ENCODE results near the gene C6orf132. TPM values are rescaled to one million over a fixed set of nuclear protein-coding genes. Genes with fewer than 3 reads are reported as not detected.

C6orf132 gene
- polyA plus RNA-seq, 2 donors, result 150 to 357 TPM

- peaks cover 4 to 6% of the 10 kb centered on the region in 2 donors for H3K4me1 ChIP-seq (ENCODE audit: control insufficient read depth in 2 of 2, insufficient read depth in 2 of 2, low read length in 1 of 2)
- no peak overlapping the region for H3K4me3 ChIP-seq (ENCODE audit: low read depth in 1 of 2, low read length in 2 of 2)
- no peaks in the 10 kb centered on the region for H3K27me3 ChIP-seq (ENCODE audit: control insufficient read depth in 1 of 2, insufficient read depth in 2 of 2, low read length in 2 of 2)
- H3K9me3 ChIP-seq (ENCODE audit: control insufficient read depth in 2 of 2, insufficient read depth in 1 of 2, low read depth in 1 of 2, low read length in 1 of 2), result peaks cover 0 to 2% of the 10 kb centered on the region in 2 donors
- peak overlapping the region; percentile 40 to 90 for H3K27ac ChIP-seq (ENCODE audit: low read depth in 2 of 2, low read length in 1 of 2)
- H3K36me3 ChIP-seq (ENCODE audit: control insufficient read depth in 2 of 2, insufficient read depth in 2 of 2, low read length in 1 of 2), result peaks cover 0 to 7% of the 10 kb centered on the region in 2 donors
- WGBS, 2 donors, result 51 to 56% methylated on average over 5 of the region's 5 CpGs
Observed at GRCh38 chr6:42113936-42114636, 28.3 kb downstream of the C6orf132 start.

GRCh38 chr6:42112351-42112750 lies 30.1 kb downstream of the C6orf132 start:
- Histone ChIP-seq H3K9me3 (ENCODE audit: control insufficient read depth in 2 of 2, insufficient read depth in 1 of 2, low read depth in 1 of 2, low read length in 1 of 2) (peaks cover 0 to 2% of the 10 kb centered on the region in 2 donors), H3K36me3 (ENCODE audit: control insufficient read depth in 2 of 2, insufficient read depth in 2 of 2, low read length in 1 of 2) (peaks cover 0 to 16% of the 10 kb centered on the region in 2 donors), H3K4me1 (ENCODE audit: control insufficient read depth in 2 of 2, insufficient read depth in 2 of 2, low read length in 1 of 2) (no peaks in the 10 kb centered on the region), H3K4me3 (ENCODE audit: low read depth in 1 of 2, low read length in 2 of 2) (no peak overlapping the region), H3K27ac (ENCODE audit: low read depth in 2 of 2, low read length in 1 of 2) (no peak overlapping the region), H3K27me3 (ENCODE audit: control insufficient read depth in 1 of 2, insufficient read depth in 2 of 2, low read length in 2 of 2) (no peaks in the 10 kb centered on the region)
- whole genome bisulfite sequencing, 2 donors, result 95 to 100% methylated on average over 1 of the region's 1 CpG

DNA sequence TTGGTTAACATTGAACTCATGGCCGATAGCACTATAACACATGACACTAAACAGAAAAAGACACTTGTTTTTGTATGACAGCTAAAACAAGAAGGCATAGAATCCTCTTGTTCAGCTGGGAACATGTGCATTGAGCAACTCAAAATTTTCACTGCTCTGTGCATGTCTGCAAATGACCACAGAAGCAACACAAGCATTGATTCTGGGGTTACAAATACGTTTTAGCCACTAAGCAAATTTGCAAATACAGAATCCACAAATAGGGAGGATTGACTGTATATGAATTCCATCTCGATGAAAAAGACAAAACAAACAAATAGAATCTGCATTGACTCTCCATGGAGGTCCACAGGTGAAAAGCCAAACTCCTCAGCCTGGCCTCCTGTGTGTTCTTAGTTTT lies 31.7 kb downstream of the C6orf132 start:
- Histone ChIP-seq H3K4me3 (ENCODE audit: low read depth in 1 of 2, low read length in 2 of 2) (no peak overlapping the region), H3K27ac (ENCODE audit: low read depth in 2 of 2, low read length in 1 of 2) (no peak overlapping the region), H3K9me3 (ENCODE audit: control insufficient read depth in 2 of 2, insufficient read depth in 1 of 2, low read depth in 1 of 2, low read length in 1 of 2) (peaks cover 0 to 2% of the 10 kb centered on the region in 2 donors), H3K27me3 (ENCODE audit: control insufficient read depth in 1 of 2, insufficient read depth in 2 of 2, low read length in 2 of 2) (no peaks in the 10 kb centered on the region), H3K36me3 (ENCODE audit: control insufficient read depth in 2 of 2, insufficient read depth in 2 of 2, low read length in 1 of 2) (peaks cover 0 to 24% of the 10 kb centered on the region in 2 donors), H3K4me1 (ENCODE audit: control insufficient read depth in 2 of 2, insufficient read depth in 2 of 2, low read length in 1 of 2) (no peaks in the 10 kb centered on the region)
- 75 to 85% methylated on average over 3 of the region's 3 CpGs for WGBS, 2 donors

DNA sequence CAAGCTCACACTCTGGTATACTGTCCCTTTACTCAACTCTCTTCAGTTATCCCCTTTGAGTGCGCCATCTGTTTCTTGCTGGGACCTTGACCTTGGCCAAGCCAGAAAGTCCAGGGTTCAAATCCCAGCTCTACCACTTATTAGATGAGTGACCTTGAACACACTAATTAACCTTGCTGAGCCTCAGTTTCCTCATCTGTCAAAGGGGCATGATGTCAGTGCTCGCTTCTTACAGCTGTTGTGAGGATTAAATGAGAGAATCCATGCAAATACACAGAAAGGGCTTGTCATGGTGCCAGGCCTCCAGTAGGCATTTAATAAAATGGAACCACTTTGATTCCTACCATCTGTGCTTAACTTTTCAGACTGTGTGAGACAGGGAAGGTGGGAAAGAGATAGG lies 34.3 kb downstream of the C6orf132 start:
- Histone ChIP-seq H3K27ac (ENCODE audit: low read depth in 2 of 2, low read length in 1 of 2) (no peak overlapping the region), H3K4me1 (ENCODE audit: control insufficient read depth in 2 of 2, insufficient read depth in 2 of 2, low read length in 1 of 2) (peaks cover 2 to 7% of the 10 kb centered on the region in 2 donors), H3K27me3 (ENCODE audit: control insufficient read depth in 1 of 2, insufficient read depth in 2 of 2, low read length in 2 of 2) (no peaks in the 10 kb centered on the region), H3K9me3 (ENCODE audit: control insufficient read depth in 2 of 2, insufficient read depth in 1 of 2, low read depth in 1 of 2, low read length in 1 of 2) (peaks cover 0 to 2% of the 10 kb centered on the region in 2 donors), H3K36me3 (ENCODE audit: control insufficient read depth in 2 of 2, insufficient read depth in 2 of 2, low read length in 1 of 2) (peaks cover 3 to 40% of the 10 kb centered on the region in 2 donors), H3K4me3 (ENCODE audit: low read depth in 1 of 2, low read length in 2 of 2) (no peak overlapping the region)
- WGBS, 2 donors, result 94 to 96% methylated on average over 2 of the region's 2 CpGs

GRCh38 chr6:42106112-42107023 lies 36.1 kb downstream of the C6orf132 start:
- peaks cover 2 to 12% of the 10 kb centered on the region in 2 donors for H3K4me1 ChIP-seq (ENCODE audit: control insufficient read depth in 2 of 2, insufficient read depth in 2 of 2, low read length in 1 of 2)

GRCh38 chr6:42105709-42106108 lies 36.7 kb downstream of the C6orf132 start:
- peaks cover 0 to 2% of the 10 kb centered on the region in 2 donors for H3K9me3 ChIP-seq (ENCODE audit: control insufficient read depth in 2 of 2, insufficient read depth in 1 of 2, low read depth in 1 of 2, low read length in 1 of 2)
- H3K27me3 ChIP-seq (ENCODE audit: control insufficient read depth in 1 of 2, insufficient read depth in 2 of 2, low read length in 2 of 2), result no peaks in the 10 kb centered on the region
- H3K27ac ChIP-seq (ENCODE audit: low read depth in 2 of 2, low read length in 1 of 2), result no peak overlapping the region
- peaks cover 2 to 12% of the 10 kb centered on the region in 2 donors for H3K4me1 ChIP-seq (ENCODE audit: control insufficient read depth in 2 of 2, insufficient read depth in 2 of 2, low read length in 1 of 2)
- no peak overlapping the region for H3K4me3 ChIP-seq (ENCODE audit: low read depth in 1 of 2, low read length in 2 of 2)
- WGBS, 2 donors, result 56 to 68% methylated on average over 1 of the region's 1 CpG
- H3K36me3 ChIP-seq (ENCODE audit: control insufficient read depth in 2 of 2, insufficient read depth in 2 of 2, low read length in 1 of 2), result peaks cover 3 to 45% of the 10 kb centered on the region in 2 donors

More at GRCh38 chr6:42106112-42107023, 36.1 kb downstream of the C6orf132 start:
- no peak overlapping the region for H3K4me3 ChIP-seq (ENCODE audit: low read depth in 1 of 2, low read length in 2 of 2)
- no peak overlapping the region for H3K27ac ChIP-seq (ENCODE audit: low read depth in 2 of 2, low read length in 1 of 2)
- no peaks in the 10 kb centered on the region for H3K27me3 ChIP-seq (ENCODE audit: control insufficient read depth in 1 of 2, insufficient read depth in 2 of 2, low read length in 2 of 2)
- WGBS, 2 donors, result 76 to 81% methylated on average over 17 to 19 of the region's 19 CpGs
- H3K36me3 ChIP-seq (ENCODE audit: control insufficient read depth in 2 of 2, insufficient read depth in 2 of 2, low read length in 1 of 2), result peaks cover 3 to 45% of the 10 kb centered on the region in 2 donors
- peaks cover 0 to 2% of the 10 kb centered on the region in 2 donors for H3K9me3 ChIP-seq (ENCODE audit: control insufficient read depth in 2 of 2, insufficient read depth in 1 of 2, low read depth in 1 of 2, low read length in 1 of 2)

DNA sequence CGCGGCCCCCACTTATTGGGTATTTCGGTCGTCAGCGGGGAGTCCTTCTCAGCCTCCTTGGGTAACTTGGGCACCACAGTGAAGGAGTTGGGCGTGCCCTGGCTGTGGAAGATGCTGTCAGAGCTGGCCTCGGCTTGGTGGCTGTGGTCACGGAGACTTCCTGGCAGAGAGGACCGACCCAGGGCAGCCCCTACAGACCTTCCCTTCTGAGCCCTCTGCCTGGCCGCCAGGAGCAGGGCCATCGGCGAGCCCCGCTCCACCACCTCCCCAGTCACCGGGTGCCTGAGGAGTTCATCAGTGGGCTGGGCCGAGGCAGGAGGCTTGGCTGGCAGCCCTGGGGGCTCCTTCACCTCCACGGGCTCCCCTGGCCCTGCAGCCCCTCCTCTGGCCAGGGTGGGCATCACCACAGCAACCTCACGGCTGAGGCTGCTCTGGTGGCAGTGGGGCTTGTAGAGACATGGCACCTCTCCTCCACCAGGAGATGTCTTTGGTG lies 37.2 kb downstream of the C6orf132 start:
- Histone ChIP-seq H3K4me3 (ENCODE audit: low read depth in 1 of 2, low read length in 2 of 2) (no peak overlapping the region), H3K4me1 (ENCODE audit: control insufficient read depth in 2 of 2, insufficient read depth in 2 of 2, low read length in 1 of 2) (peaks cover 2 to 14% of the 10 kb centered on the region in 2 donors), H3K9me3 (ENCODE audit: control insufficient read depth in 2 of 2, insufficient read depth in 1 of 2, low read depth in 1 of 2, low read length in 1 of 2) (peaks cover 0 to 2% of the 10 kb centered on the region in 2 donors), H3K27ac (ENCODE audit: low read depth in 2 of 2, low read length in 1 of 2) (peak overlapping the region in 1 of 2 donors; percentile 28), H3K27me3 (ENCODE audit: control insufficient read depth in 1 of 2, insufficient read depth in 2 of 2, low read length in 2 of 2) (no peaks in the 10 kb centered on the region), H3K36me3 (ENCODE audit: control insufficient read depth in 2 of 2, insufficient read depth in 2 of 2, low read length in 1 of 2) (peaks cover 3 to 45% of the 10 kb centered on the region in 2 donors)
- WGBS, 2 donors, result 83 to 89% methylated on average over 14 to 17 of the region's 17 CpGs

DNA sequence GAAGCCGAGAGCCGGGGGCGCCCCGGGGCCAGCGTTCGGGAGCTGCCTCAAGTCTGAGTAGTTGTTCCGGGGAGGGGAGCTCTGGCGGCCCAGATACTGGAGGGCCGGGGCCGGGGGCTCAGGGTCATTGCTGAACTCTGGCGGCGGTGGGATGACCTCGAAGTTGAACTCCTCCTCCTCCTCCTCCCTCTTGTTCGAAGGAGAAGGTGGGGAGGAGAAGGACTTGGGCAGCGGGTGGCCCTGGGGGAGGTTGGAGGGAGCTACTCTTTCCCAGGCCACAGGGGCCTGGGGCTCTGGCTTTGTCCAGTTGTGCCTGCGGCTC lies 37.7 kb downstream of the C6orf132 start:
- Histone ChIP-seq H3K4me1 (ENCODE audit: control insufficient read depth in 2 of 2, insufficient read depth in 2 of 2, low read length in 1 of 2) (peaks cover 2 to 18% of the 10 kb centered on the region in 2 donors), H3K36me3 (ENCODE audit: control insufficient read depth in 2 of 2, insufficient read depth in 2 of 2, low read length in 1 of 2) (peaks cover 3 to 42% of the 10 kb centered on the region in 2 donors), H3K27ac (ENCODE audit: low read depth in 2 of 2, low read length in 1 of 2) (peak overlapping the region in 1 of 2 donors; percentile 10), H3K4me3 (ENCODE audit: low read depth in 1 of 2, low read length in 2 of 2) (peak overlapping the region; percentile 23 to 33), H3K9me3 (ENCODE audit: control insufficient read depth in 2 of 2, insufficient read depth in 1 of 2, low read depth in 1 of 2, low read length in 1 of 2) (peaks cover 0 to under 1% of the 10 kb centered on the region in 2 donors), H3K27me3 (ENCODE audit: control insufficient read depth in 1 of 2, insufficient read depth in 2 of 2, low read length in 2 of 2) (no peaks in the 10 kb centered on the region)
- 58 to 61% methylated on average over 15 to 16 of the region's 16 CpGs for WGBS, 2 donors

- no peaks in the 10 kb centered on the region for H3K27me3 ChIP-seq (ENCODE audit: control insufficient read depth in 1 of 2, insufficient read depth in 2 of 2, low read length in 2 of 2)
- H3K27ac ChIP-seq (ENCODE audit: low read depth in 2 of 2, low read length in 1 of 2), result peak overlapping the region; percentile 20 to 76
- 38% methylated on average over 52 to 66 of the region's 66 CpGs for WGBS, 2 donors
- no peaks in the 10 kb centered on the region for H3K9me3 ChIP-seq (ENCODE audit: control insufficient read depth in 2 of 2, insufficient read depth in 1 of 2, low read depth in 1 of 2, low read length in 1 of 2)
- peak overlapping the region; percentile 23 to 33 for H3K4me3 ChIP-seq (ENCODE audit: low read depth in 1 of 2, low read length in 2 of 2)
- peaks cover 3 to 38% of the 10 kb centered on the region in 2 donors for H3K36me3 ChIP-seq (ENCODE audit: control insufficient read depth in 2 of 2, insufficient read depth in 2 of 2, low read length in 1 of 2)
- peaks cover 2 to 19% of the 10 kb centered on the region in 2 donors for H3K4me1 ChIP-seq (ENCODE audit: control insufficient read depth in 2 of 2, insufficient read depth in 2 of 2, low read length in 1 of 2)
Observed at GRCh38 chr6:42104095-42104803, 38.2 kb downstream of the C6orf132 start.
